Measurements from ENCODE around the gene KIF20B. TPM values are rescaled to one million over a fixed set of nuclear protein-coding genes. Genes with fewer than 3 reads are reported as not detected.
"Not testable (repeated sequence)": the region's sequence is repeated elsewhere in the genome, so short reads cannot be mapped to it uniquely, and the experiment has no call there.

The KIF20B gene
- polyA plus RNA-seq, 1 donor = 5.3 TPM

GRCh38 chr10:89783406-89783805 lies 82.0 kb downstream of the KIF20B start:
- DNase-seq (ENCODE audit: low read depth) = no peak

- no peak for DNase-seq (ENCODE audit: low read depth)
Observed at GRCh38 chr10:89785095-89785494, 83.7 kb downstream of the KIF20B start.

- DNase-seq (ENCODE audit: low read depth) = no peak
Observed at GRCh38 chr10:89789188-89789877, 87.9 kb downstream of the KIF20B start.

- DNase-seq (ENCODE audit: low read depth) = no peak
Observed at GRCh38 chr10:89792187-89792586, 90.8 kb downstream of the KIF20B start.

GRCh38 chr10:89793649-89794254 lies 92.4 kb downstream of the KIF20B start:
- DNase-seq (ENCODE audit: low read depth) = peak; percentile 63

GRCh38 chr10:89795840-89796239 lies 94.5 kb downstream of the KIF20B start:
- no peak for DNase-seq (ENCODE audit: low read depth)

GRCh38 chr10:89798092-89798491 lies 96.7 kb downstream of the KIF20B start:
- no peak for DNase-seq (ENCODE audit: low read depth)

- DNase-seq (ENCODE audit: low read depth) = no peak
Observed at GRCh38 chr10:89799573-89799972, 98.2 kb downstream of the KIF20B start.

- no peak for DNase-seq (ENCODE audit: low read depth)
Observed at GRCh38 chr10:89805599-89806013, 104.2 kb downstream of the KIF20B start.

- no peak for DNase-seq (ENCODE audit: low read depth)
Observed at GRCh38 chr10:89808842-89809241, 107.5 kb downstream of the KIF20B start.

- no peak for DNase-seq (ENCODE audit: low read depth)
Observed at GRCh38 chr10:89809766-89810165, 108.4 kb downstream of the KIF20B start.

GRCh38 chr10:89810908-89811525 lies 109.6 kb downstream of the KIF20B start:
- no peak for DNase-seq (ENCODE audit: low read depth)

- DNase-seq (ENCODE audit: low read depth) = no peak
Observed at GRCh38 chr10:89813546-89813945, 112.2 kb downstream of the KIF20B start.

GRCh38 chr10:89814278-89814677 lies 112.9 kb downstream of the KIF20B start:
- DNase-seq (ENCODE audit: low read depth) = no peak

GRCh38 chr10:89815049-89815853 lies 113.9 kb downstream of the KIF20B start:
- DNase-seq (ENCODE audit: low read depth) = no peak

- DNase-seq (ENCODE audit: low read depth) = not testable (repeated sequence)
Observed at GRCh38 chr10:89819008-89819407, 117.6 kb downstream of the KIF20B start.

Other genes with a start within 250 kb of the KIF20B start
- gene SLC16A12, start 166.0 kb upstream of the KIF20B start, polyA plus RNA-seq (ENCODE audit: insufficient read length) = 1.2 TPM
- 13.8 TPM for gene PANK1, start 56.3 kb upstream of the KIF20B start, polyA plus RNA-seq (ENCODE audit: insufficient read length)